H9 (cell line): ENCODE data around the gene DTNB. TPM values are rescaled to one million over a fixed set of nuclear protein-coding genes. Genes with fewer than 3 reads are reported as not detected.

Experiments used
- DNase-seq: peaks from one replicate; pipeline ENCODE4 v3.0.0-alpha.2; 2017
- H2AFZ ChIP-seq: one replicate; pipeline ENCODE4 v1.6.1; 2013; ENCODE audit warnings: mild to moderate bottlenecking, low read length, control low read depth, moderate library complexity
- H2AK5ac ChIP-seq: 2 replicates; pipeline ENCODE4 v1.6.1; 2013; ENCODE audit warnings: low read length, control low read depth, mixed read lengths; ENCODE audit not compliant: insufficient read length
- H2BK120ac ChIP-seq: one replicate; pipeline ENCODE4 v1.6.1; 2013; ENCODE audit warnings: low read depth, mild to moderate bottlenecking, low read length, control low read depth, inconsistent platforms; ENCODE audit not compliant: poor library complexity, severe bottlenecking
- H2BK12ac ChIP-seq: 2 replicates; pipeline ENCODE4 v1.6.1; 2013; ENCODE audit warnings: low read length, control low read depth, mixed read lengths, low read depth; ENCODE audit not compliant: insufficient read length
- H2BK15ac ChIP-seq: 2 replicates; pipeline ENCODE4 v1.6.1; 2013; ENCODE audit warnings: low read depth, low read length, control low read depth
- H2BK20ac ChIP-seq: one replicate; pipeline ENCODE4 v1.6.1; 2013; ENCODE audit warnings: low read depth, mild to moderate bottlenecking, low read length, control low read depth, inconsistent platforms; ENCODE audit not compliant: poor library complexity, severe bottlenecking
- H2BK5ac ChIP-seq: 2 replicates; pipeline ENCODE4 v1.6.1; 2013; ENCODE audit warnings: low read length, control low read depth, mixed read lengths; ENCODE audit not compliant: insufficient read length
- H3K14ac ChIP-seq: 2 replicates; pipeline ENCODE4 v1.6.1; 2013; ENCODE audit warnings: low read length, control low read depth; ENCODE audit not compliant: insufficient read depth
- H3K18ac ChIP-seq: 2 replicates; pipeline ENCODE4 v1.6.1; 2013; ENCODE audit warnings: low read depth, mild to moderate bottlenecking, mixed read lengths, low read length, control low read depth; ENCODE audit not compliant: insufficient read length
- H3K23ac ChIP-seq: 2 replicates; pipeline ENCODE4 v1.6.1; 2013; ENCODE audit warnings: low read length, control low read depth, mixed read lengths, low read depth; ENCODE audit not compliant: insufficient read length
- H3K23me2 ChIP-seq: 2 replicates; pipeline ENCODE4 v1.6.1; 2013; ENCODE audit warnings: low read depth, mild to moderate bottlenecking, mixed read lengths, low read length, control low read depth; ENCODE audit not compliant: insufficient read length, poor library complexity, severe bottlenecking
- H3K27ac ChIP-seq: 2 replicates; pipeline ENCODE4 v1.5.1; 2013; ENCODE audit warnings: low read length, control low read depth, mixed read lengths, low read depth; ENCODE audit not compliant: insufficient read length
- H3K27me3 ChIP-seq: 2 replicates; pipeline ENCODE4 v1.6.1; 2013; ENCODE audit warnings: low read length, control low read depth, inconsistent platforms; ENCODE audit not compliant: insufficient read depth
- H3K4ac ChIP-seq: 2 replicates; pipeline ENCODE4 v1.6.1; 2013; ENCODE audit warnings: low read depth, mild to moderate bottlenecking, control low read depth, inconsistent platforms, low read length, moderate library complexity
- H3K4me1 ChIP-seq: 2 replicates; pipeline ENCODE4 v1.6.1; 2013; ENCODE audit warnings: low read length, control low read depth, inconsistent platforms; ENCODE audit not compliant: insufficient read depth
- H3K4me2 ChIP-seq: 2 replicates; pipeline ENCODE4 v1.6.1; 2013; ENCODE audit warnings: low read length, control low read depth, mixed read lengths; ENCODE audit not compliant: insufficient read length, insufficient read depth
- H3K56ac ChIP-seq: 2 replicates; pipeline ENCODE4 v1.6.1; 2013; ENCODE audit warnings: low read depth, mild to moderate bottlenecking, mixed read lengths, low read length, control low read depth; ENCODE audit not compliant: insufficient read length
- H3K79me1 ChIP-seq: 2 replicates; pipeline ENCODE4 v1.6.1; 2013; ENCODE audit warnings: low read depth, mild to moderate bottlenecking, moderate library complexity, low read length, control low read depth, inconsistent platforms; ENCODE audit not compliant: insufficient read depth, poor library complexity, severe bottlenecking
- H3K79me2 ChIP-seq: 2 replicates; pipeline ENCODE4 v1.6.1; 2013; ENCODE audit warnings: low read length, control low read depth, inconsistent platforms; ENCODE audit not compliant: insufficient read depth
- H3K9ac ChIP-seq: 2 replicates; pipeline ENCODE4 v1.6.1; 2013; ENCODE audit warnings: low read length, control low read depth, mixed read lengths; ENCODE audit not compliant: insufficient read length; ENCODE audit errors: extremely low read depth
- H3K9me3 ChIP-seq: one replicate; pipeline ENCODE4 v1.6.1; 2013; ENCODE audit warnings: low read depth, low read length, inconsistent platforms; ENCODE audit not compliant: control insufficient read depth
- H3T11ph ChIP-seq: one replicate; pipeline ENCODE4 v1.6.1; 2013; ENCODE audit warnings: mild to moderate bottlenecking, low read length, control low read depth, inconsistent platforms
- H4K20me1 ChIP-seq: one replicate; pipeline ENCODE4 v1.6.1; 2013; ENCODE audit not compliant: control insufficient read depth, insufficient read length, insufficient read depth
- H4K5ac ChIP-seq: 2 replicates; pipeline ENCODE4 v1.6.1; 2013; ENCODE audit warnings: low read depth, mild to moderate bottlenecking, mixed read lengths, low read length, control low read depth; ENCODE audit not compliant: insufficient read length
- H4K8ac ChIP-seq: replicated peaks from 2 replicates; pipeline ENCODE4 v1.6.1; 2013; ENCODE audit warnings: low read length, control low read depth, mixed read lengths, low read depth; ENCODE audit not compliant: insufficient read length
- H4K91ac ChIP-seq: 2 replicates; pipeline ENCODE4 v1.6.1; 2013; ENCODE audit warnings: low read depth, mild to moderate bottlenecking, moderate library complexity, mixed read lengths, low read length, control low read depth; ENCODE audit not compliant: insufficient read length
- H3K27ac Mint-ChIP-seq, 3 experiments: 2 replicates in 2 of 3; 3 replicates in 1 of 3; pipeline ENCODE4 v1.8.0; 2020 to 2021; ENCODE audit warnings: mixed read lengths in 3 of 3, mild to moderate bottlenecking in 1 of 3, moderate library complexity in 1 of 3
- H3K27me3 Mint-ChIP-seq: 2 replicates; pipeline ENCODE4 v1.8.0; 2021; ENCODE audit warnings: low read depth, mild to moderate bottlenecking, moderate library complexity, mixed read lengths
- H3K36me3 Mint-ChIP-seq, 3 experiments: 2 replicates in 2 of 3; 3 replicates in 1 of 3; pipeline ENCODE4 v1.8.0; 2020 to 2021; ENCODE audit warnings: low read depth in 3 of 3, mixed read lengths in 3 of 3; ENCODE audit not compliant: insufficient read depth in 1 of 3
- H3K4me1 Mint-ChIP-seq, 2 experiments: 2 replicates each; pipeline ENCODE4 v1.8.0; 2020; ENCODE audit warnings: mixed read lengths in 2 of 2
- H3K4me3 Mint-ChIP-seq, 2 experiments: 2 replicates in 1 of 2; 3 replicates in 1 of 2; pipeline ENCODE4 v1.8.0; 2020 to 2021; ENCODE audit warnings: mild to moderate bottlenecking in 2 of 2, mixed read lengths in 2 of 2, moderate library complexity in 1 of 2
- H3K9me3 Mint-ChIP-seq, 2 experiments: 2 replicates in 1 of 2; 3 replicates in 1 of 2; pipeline ENCODE4 v1.8.0; 2020; ENCODE audit warnings: mild to moderate bottlenecking in 2 of 2, mixed read lengths in 2 of 2, moderate library complexity in 1 of 2
- CTCF ChIP-seq: fragments of 200-600 bp; sonication (generic); conservative IDR thresholded peaks from 3 replicates; pipeline ENCODE4 v1.8.0; 2021; ENCODE audit warnings: antibody characterized with exemption, mild to moderate bottlenecking
- WGBS: extraction: QIAGEN DNeasy Blood & Tissue Kit; methylation state at CpG from one replicate; pipeline ENCODE4 v1.1.7; 2013; ENCODE audit warnings: missing lambda C conversion rate, low lambda C conversion rate, mixed read lengths; ENCODE audit not compliant: insufficient read length; ENCODE audit errors: extremely low coverage; 5-methylcytosine and 5-hydroxymethylcytosine counted together
- total RNA-seq: library from RNA; stranded (reverse); gene quantifications from 2 replicates; pipeline ENCODE4 v1.2.1, GENCODE V29; 2021

Gene DTNB
- total RNA-seq, 1 experiment from 2014 or later: 26.7 TPM

GRCh38 chr2:25426326-25426725, 247.1 kb downstream of the DTNB start:
- H4K5ac ChIP-seq: no peak overlapping the region
- no peak overlapping the region for H3K56ac ChIP-seq
- no CpG with 5 or more reads among the region's 3 CpGs for WGBS
- H3K9me3 ChIP-seq: no peaks in the 10 kb centered on the region
- no peak overlapping the region for H3K14ac ChIP-seq
- H3K36me3 Mint-ChIP-seq: peaks cover 0 to 5% (median 0%) of the 10 kb centered on the region in 3 experiments; a peak in 4 of 7 replicates
- no peak overlapping the region for H3K18ac ChIP-seq
- H3K27me3 ChIP-seq: no peaks in the 10 kb centered on the region
- H3K27ac ChIP-seq: no peak overlapping the region
- H3K79me1 ChIP-seq: no peaks in the 10 kb centered on the region
- no peak overlapping the region for H4K8ac ChIP-seq
- H3K27me3 Mint-ChIP-seq: no peaks in the 10 kb centered on the region
- H4K91ac ChIP-seq: no peak overlapping the region
- H3K4me2 ChIP-seq: no peak overlapping the region
- H2BK12ac ChIP-seq: no peak overlapping the region
- no peak overlapping the region for H3K4ac ChIP-seq
- no peak overlapping the region for H3K9ac ChIP-seq
- H2BK15ac ChIP-seq: no peak overlapping the region
- H3K23me2 ChIP-seq: no peaks in the 10 kb centered on the region
- H4K20me1 ChIP-seq: no peaks in the 10 kb centered on the region
- no peak for DNase-seq
- no peaks in the 10 kb centered on the region for H3K79me2 ChIP-seq
- H3K27ac Mint-ChIP-seq: no peak overlapping the region
- H3K4me1 ChIP-seq: no peaks in the 10 kb centered on the region
- H3K4me3 Mint-ChIP-seq: no peak overlapping the region
- no peak overlapping the region for H2BK20ac ChIP-seq
- H2BK120ac ChIP-seq: no peak overlapping the region
- no peak overlapping the region for H3T11ph ChIP-seq
- H3K4me1 Mint-ChIP-seq: no peaks in the 10 kb centered on the region
- no peak overlapping the region for H3K23ac ChIP-seq
- no peak overlapping the region for H2AFZ ChIP-seq
- no peak overlapping the region for H2AK5ac ChIP-seq
- no peaks in the 10 kb centered on the region for H3K9me3 Mint-ChIP-seq
- H2BK5ac ChIP-seq: no peak overlapping the region
- no peak for TF ChIP-seq CTCF
